ENCODE data around the gene CDC42BPA.

GRCh38 chr1:227059076-227059475, 259.2 kb downstream of the CDC42BPA start:
- TF ChIP-seq CTCF (IDR thresholded peaks at IDR 0.05) (no peak), POLR2A (IDR thresholded peaks at IDR 0.05) (no peak)

Measured in lower leg skin (tissue), 3 donors.